HepG2 (cell line): ENCODE data around the gene DOCK3. TPM values are rescaled to one million over a fixed set of nuclear protein-coding genes. Genes with fewer than 3 reads are reported as not detected.

Experiments
- ATAC-seq: fragments of 200-7000 bp; cut with Tn5 transposase; 3 replicates; pipeline ENCODE4 v1.9.1; 2020; ENCODE audit warnings: mild to moderate bottlenecking, moderate library complexity
- BruUV-seq: library from RNA; stranded (reverse); fragments of 400-500 nt; replicated peaks from 2 replicates; lab custom pipeline; 2021; lab: Mats Ljungman, UMichigan
- CTCF ChIA-PET: fragments of 300-600 bp; formaldehyde crosslinking; extraction: SDS; loops from one replicate; lab custom pipeline; 2021; ENCODE audit warnings: low total read pairs, inconsistent platforms, low intra/inter-chr PET ratio; lab: Yijun Ruan, JAX
- POLR2A ChIA-PET: fragments of 350-600 bp; sonication (Branson Sonifier 250); formaldehyde crosslinking; loops from one replicate; lab custom pipeline; 2020; ENCODE audit warnings: antibody characterized with exemption, inconsistent platforms; lab: Yijun Ruan, JAX
- DNase-seq: peaks from one replicate; pipeline ENCODE4 v3.0.0-alpha.2; 2015; ENCODE audit warnings: low spot score
- FAIRE-seq: peaks from 3 replicates; lab custom pipeline; 2011; peaks lifted over from hg19 to GRCh38; lab: Jason Lieb, UNC
- H2AFZ ChIP-seq: one replicate; pipeline ENCODE4 v1.6.1; 2011; ENCODE audit warnings: low read length, inconsistent platforms
- H3K27ac ChIP-seq: fragments of 300-600 bp; 3 replicates; pipeline ENCODE4 v1.8.0; 2011; ENCODE audit warnings: mixed run types, mild to moderate bottlenecking, mixed read lengths, low read length, inconsistent platforms; ENCODE audit not compliant: insufficient read depth; ENCODE audit errors: extremely low read length
- H3K27me3 ChIP-seq, 2 experiments: fragments of 200-600 bp in 1 of 2; 2 replicates in 1 of 2; 3 replicates in 1 of 2; pipeline versions ENCODE4 v1.6.0 to v1.8.0; 2011; ENCODE audit warnings: low read length in 2 of 2, mild to moderate bottlenecking in 2 of 2, moderate library complexity in 2 of 2, inconsistent platforms in 1 of 2; ENCODE audit not compliant: insufficient read depth in 2 of 2, control insufficient read depth in 1 of 2
- H3K36me3 ChIP-seq, 2 experiments: fragments of 200-600 bp in 1 of 2; replicated peaks in 1 of 2; 2 replicates in 1 of 2; 3 replicates in 1 of 2; pipeline versions ENCODE4 v1.5.1 to v1.8.0; 2011; ENCODE audit warnings: low read length in 2 of 2, inconsistent platforms in 1 of 2; ENCODE audit not compliant: insufficient read depth in 2 of 2, control insufficient read depth in 1 of 2
- H3K4me1 ChIP-seq: 2 replicates; pipeline ENCODE4 v1.5.1; 2012; ENCODE audit warnings: low read length, inconsistent platforms; ENCODE audit not compliant: insufficient read depth
- H3K4me2 ChIP-seq: 2 replicates; pipeline ENCODE4 v1.6.0; 2011; ENCODE audit warnings: low read depth, low read length, inconsistent platforms
- H3K4me3 ChIP-seq, 3 experiments: fragments of 200-600 bp in 1 of 3; sonication (generic), shearing (Covaris generic) in 1 of 3; replicated peaks in 1 of 3; 2 replicates each; pipeline ENCODE4 v1.5.1; 2011 to 2016; ENCODE audit warnings: low read length in 3 of 3, inconsistent platforms in 2 of 3, low read depth in 2 of 3, mild to moderate bottlenecking in 2 of 3, control low read depth in 1 of 3, mixed read lengths in 1 of 3; ENCODE audit not compliant: insufficient read depth in 1 of 3
- H3K79me2 ChIP-seq: one replicate; pipeline ENCODE4 v1.6.1; 2011; ENCODE audit warnings: low read length, inconsistent platforms; ENCODE audit not compliant: insufficient read depth
- H3K9ac ChIP-seq: 2 replicates; pipeline ENCODE4 v1.6.0; 2011; ENCODE audit warnings: mild to moderate bottlenecking, low read depth, low read length, inconsistent platforms; ENCODE audit not compliant: insufficient read depth
- H3K9me3 ChIP-seq: 2 replicates; pipeline ENCODE4 v1.5.1; 2012; ENCODE audit warnings: mild to moderate bottlenecking, low read length
- H4K20me1 ChIP-seq: 2 replicates; pipeline ENCODE4 v1.6.0; 2011; ENCODE audit warnings: inconsistent platforms, mild to moderate bottlenecking, low read length, moderate library complexity; ENCODE audit not compliant: insufficient read depth
- CTCF ChIP-seq: sonication (generic); formaldehyde crosslinking; IDR thresholded peaks from 2 replicates; pipeline ENCODE4 v1.5.0; 2020; ENCODE audit warnings: mild to moderate bottlenecking, missing genetic modification reagents, moderate library complexity
- SRSF1 ChIP-seq: fragments of 200-400 bp; formaldehyde crosslinking; optimal IDR thresholded peaks from 2 replicates; pipeline ENCODE3; 2017; ENCODE audit warnings: mild to moderate bottlenecking, low read depth, low read length, moderate library complexity
- ZNF816 ChIP-seq: sonication (generic); formaldehyde crosslinking; IDR thresholded peaks from 2 replicates; pipeline ENCODE4 v1.8.0; 2022; ENCODE audit warnings: missing genetic modification reagents, mild to moderate bottlenecking, borderline replicate concordance
- WGBS: methylation state at CpG from one replicate; pipeline ENCODE4 v1.1.6; 2017; ENCODE audit warnings: low lambda C conversion rate; 5-methylcytosine and 5-hydroxymethylcytosine counted together
- in situ Hi-C: cut with HindIII; loops from 2 replicates; pipeline ENCODE4 v1.10.0; 2017; ENCODE audit warnings: low pct_unique_long_range_greater_than_20kb; ENCODE audit not compliant: extremely low pct_ligation_motif_present
- intact Hi-C: fragments of 100-400 bp; cut with micrococcal nuclease; formaldehyde crosslinking; loops from one replicate; pipeline ENCODE4 v1.10.0; 2022; ENCODE audit not compliant: unreplicated experiment
- polyA plus RNA-seq, 8 experiments: library from polyadenylated mRNA; depleted of rRNA in 3 of 8; stranded (reverse) in 7 of 8; unstranded in 1 of 8; fragments of >200 nt; fragmentation: Illumina TruSeq in 4 of 8; extraction: Trizol in 4 of 8; gene quantifications; 2 replicates each; pipeline versions ENCODE4 v1.2.1 to v1.2.3, GENCODE V29; 2011 to 2016; ENCODE audit warnings: low read depth in 4 of 8, missing spikeins in 1 of 8, mixed read lengths in 1 of 8; ENCODE audit not compliant: insufficient read depth in 1 of 8
- total RNA-seq, 5 experiments: library from RNA; depleted of rRNA; stranded (reverse); fragments of >200 nt; fragmentation: Illumina TruSeq; extraction: Trizol; gene quantifications; 2 replicates each; pipeline ENCODE4 v1.2.3, GENCODE V29; 2016; ENCODE audit warnings: low read depth in 1 of 5
- TF ChIP-seq, protein P1 (sequence below): sonication (generic); formaldehyde crosslinking; conservative IDR thresholded peaks from 2 replicates; pipeline ENCODE4 v1.4.0; 2020; ENCODE audit warnings: missing genetic modification reagents

DOCK3 gene
- total and polyA plus RNA-seq, 2 of the 13 experiments (the other 11 are each of a cell fraction or from before 2014, with no cell fraction given): not detected

DNA sequence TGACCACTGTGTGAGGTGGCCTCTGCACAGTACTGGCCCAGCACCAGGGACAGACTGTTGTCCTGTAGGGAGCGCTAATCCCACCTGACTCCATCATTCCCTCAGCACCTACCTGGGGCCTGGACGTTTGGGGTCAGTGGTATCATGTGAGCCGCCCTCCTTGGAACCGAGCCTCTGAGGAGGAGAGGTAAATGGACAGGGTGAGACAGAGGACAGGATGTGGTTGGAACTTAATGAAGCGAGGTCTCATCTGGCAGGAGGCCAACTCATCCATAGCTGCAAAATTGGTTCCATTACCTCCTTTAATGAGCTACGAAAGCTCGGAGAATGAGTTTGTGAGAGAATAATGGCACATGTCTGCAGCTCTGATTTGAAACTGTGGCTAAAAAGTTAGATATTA lies 43.9 kb upstream of the DOCK3 start:
- Histone ChIP-seq H3K4me3 (no peak overlapping the region), H3K27ac (no peak overlapping the region), H2AFZ (no peak overlapping the region), H3K79me2 (no peaks in the 10 kb centered on the region), H3K9ac (no peak overlapping the region), H3K4me1 (no peaks in the 10 kb centered on the region), H4K20me1 (no peaks in the 10 kb centered on the region), H3K4me2 (no peak overlapping the region), H3K27me3 (no peaks in the 10 kb centered on the region), H3K9me3 (no peaks in the 10 kb centered on the region), H3K36me3 (peaks cover 3 to 15% of the 10 kb centered on the region in 2 experiments; a peak in 2 of 5 replicates)
- CTCF ChIA-PET: no interaction called here
- FAIRE-seq: no peak
- intact Hi-C loops: no loop called here
- BruUV-seq: no TSS peak
- POLR2A ChIA-PET: interaction anchor here (0.7 kb wide), 1 partner anchor 14 kb away, joined by 3 read pairs; the partner anchor contains the start of gene MAPKAPK3
- ATAC-seq: no peak
- no peak for TF ChIP-seq ZNF816 (CRISPR knock-in tag)
- 0 out of 2 replicates have a peak, but pooled peaks have one; percentile 3 for TF ChIP-seq CTCF (CRISPR knock-in tag)
- DNase-seq: no peak
- 95% methylated on average over 7 of the region's 7 CpGs for WGBS
- in situ Hi-C loops: no loop called here

- H3K79me2 ChIP-seq: no peaks in the 10 kb centered on the region
- DNase-seq: no peak
- no peak overlapping the region for H2AFZ ChIP-seq
- ChIA-PET CTCF (no interaction called here), POLR2A (no interaction called here)
- no peaks in the 10 kb centered on the region for H3K9me3 ChIP-seq
- in situ Hi-C loops (no loop called here), intact Hi-C loops (no loop called here)
- no peaks in the 10 kb centered on the region for H3K4me1 ChIP-seq
- no peak overlapping the region for H3K9ac ChIP-seq
- no peak for TF ChIP-seq SRSF1
- TF ChIP-seq, protein P1, sequence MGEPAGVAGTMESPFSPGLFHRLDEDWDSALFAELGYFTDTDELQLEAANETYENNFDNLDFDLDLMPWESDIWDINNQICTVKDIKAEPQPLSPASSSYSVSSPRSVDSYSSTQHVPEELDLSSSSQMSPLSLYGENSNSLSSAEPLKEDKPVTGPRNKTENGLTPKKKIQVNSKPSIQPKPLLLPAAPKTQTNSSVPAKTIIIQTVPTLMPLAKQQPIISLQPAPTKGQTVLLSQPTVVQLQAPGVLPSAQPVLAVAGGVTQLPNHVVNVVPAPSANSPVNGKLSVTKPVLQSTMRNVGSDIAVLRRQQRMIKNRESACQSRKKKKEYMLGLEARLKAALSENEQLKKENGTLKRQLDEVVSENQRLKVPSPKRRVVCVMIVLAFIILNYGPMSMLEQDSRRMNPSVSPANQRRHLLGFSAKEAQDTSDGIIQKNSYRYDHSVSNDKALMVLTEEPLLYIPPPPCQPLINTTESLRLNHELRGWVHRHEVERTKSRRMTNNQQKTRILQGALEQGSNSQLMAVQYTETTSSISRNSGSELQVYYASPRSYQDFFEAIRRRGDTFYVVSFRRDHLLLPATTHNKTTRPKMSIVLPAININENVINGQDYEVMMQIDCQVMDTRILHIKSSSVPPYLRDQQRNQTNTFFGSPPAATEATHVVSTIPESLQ: no peak
- no peak overlapping the region for H3K4me3 ChIP-seq
- BruUV-seq: no TSS peak
- 94% methylated on average over 5 of the region's 5 CpGs for whole genome bisulfite sequencing
- H3K27me3 ChIP-seq: no peaks in the 10 kb centered on the region
- no peak overlapping the region for H3K4me2 ChIP-seq
- peaks cover 0 to 8% of the 10 kb centered on the region in 2 experiments; a peak in 2 of 5 replicates for H3K36me3 ChIP-seq
- no peak for FAIRE-seq
- H4K20me1 ChIP-seq: no peaks in the 10 kb centered on the region
- H3K27ac ChIP-seq: no peak overlapping the region
- ATAC-seq: no peak
These were observed 42.3 kb upstream of the DOCK3 start for GRCh38 chr3:50632450-50632849.
